GM18909 (cell line): ENCODE data around the gene CCDC80.
A peak's percentile ranks its signal among the peaks of the same experiment; 100 is the strongest.

Experiments used
- ATAC-seq: cut with Tn5 transposase; IDR thresholded peaks from one replicate; pipeline ENCODE4 v1.9.1; 2021; ENCODE audit warnings: mild to moderate bottlenecking; ENCODE audit not compliant: unreplicated experiment, poor library complexity

Gene CCDC80

DNA sequence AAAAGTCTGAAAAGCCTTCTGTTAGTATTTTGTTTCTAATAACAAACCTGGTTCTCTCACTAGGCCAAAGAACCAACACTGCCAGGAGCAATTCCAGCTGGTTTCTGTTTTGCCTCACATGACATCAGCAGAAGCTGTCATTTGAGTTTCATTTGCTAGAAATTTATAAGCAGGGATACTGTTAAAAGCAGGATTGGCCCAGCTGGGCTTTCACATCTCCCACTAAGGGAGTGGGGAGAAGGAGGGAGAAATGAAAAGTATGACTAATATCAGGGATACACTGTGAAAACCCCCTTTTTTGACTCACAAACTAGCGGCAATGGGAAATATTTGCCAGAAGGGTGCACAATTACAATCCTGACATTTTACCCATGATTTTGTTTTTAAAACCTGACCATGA is 5.3 kb downstream of the CCDC80 start:
- ATAC-seq, result no peak

- no peak for ATAC-seq
Observed at GRCh38 chr3:112634786-112635541, 6.0 kb downstream of the CCDC80 start.

DNA sequence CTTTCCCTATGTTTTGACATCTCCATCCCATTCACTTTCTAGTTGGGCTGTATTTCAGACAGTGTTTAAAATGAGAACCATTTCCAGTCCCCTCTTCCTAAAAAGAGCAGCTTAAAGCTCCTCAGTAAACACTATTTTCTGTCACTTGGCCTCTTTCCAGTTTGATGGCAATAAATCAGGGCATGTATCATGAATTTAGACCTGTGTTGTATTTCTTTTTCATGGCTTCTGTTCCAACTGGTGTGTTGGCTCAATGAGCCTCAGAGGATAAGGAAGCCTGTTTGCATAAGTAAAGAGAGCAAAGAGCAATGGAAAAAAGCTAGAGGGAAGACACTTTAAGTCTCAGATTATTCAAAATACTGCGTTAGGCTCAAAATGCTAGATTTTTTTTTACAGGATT is 7.2 kb downstream of the CCDC80 start:
- ATAC-seq, result no peak

DNA sequence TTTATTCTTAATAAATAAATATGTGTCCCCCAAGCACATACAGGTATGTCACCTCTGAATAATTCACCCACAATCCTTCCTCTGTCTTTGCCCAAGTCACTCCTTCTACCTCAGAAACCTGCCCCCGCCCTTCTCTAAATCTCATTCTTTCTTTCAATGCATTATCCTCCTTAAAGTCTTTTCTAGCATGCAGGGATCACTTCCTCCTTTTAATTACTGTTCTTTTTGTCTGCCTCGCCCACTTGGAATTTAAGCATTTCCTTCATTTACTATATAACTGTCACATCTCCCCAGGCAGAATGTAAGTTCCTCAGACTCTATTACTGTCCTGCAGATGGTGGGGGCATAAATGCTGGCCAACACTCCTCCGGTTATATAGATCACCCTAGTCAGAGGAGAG is 7.8 kb downstream of the CCDC80 start:
- ATAC-seq, result no peak

DNA sequence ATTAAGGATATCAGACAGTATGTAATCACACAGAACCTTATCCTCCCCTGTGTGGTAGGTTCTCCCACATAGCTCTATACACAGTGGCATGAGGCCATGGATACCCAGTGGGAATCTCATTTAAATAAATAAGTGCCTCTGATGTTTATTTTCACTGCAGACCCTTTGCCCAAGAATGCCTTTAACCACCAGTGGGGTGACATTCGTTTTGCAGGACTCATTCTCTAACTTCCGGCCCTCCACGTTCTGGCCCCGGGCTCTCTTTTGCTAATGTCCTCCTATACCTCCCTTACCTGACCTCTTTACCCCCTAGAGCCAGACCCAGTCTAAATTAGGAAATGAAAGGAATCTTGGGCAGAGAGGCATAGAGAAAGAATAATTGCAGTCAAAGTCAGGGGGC is 8.3 kb downstream of the CCDC80 start:
- no peak for ATAC-seq

GRCh38 chr3:112631257-112631656 is 9.7 kb downstream of the CCDC80 start:
- ATAC-seq, result no peak

DNA sequence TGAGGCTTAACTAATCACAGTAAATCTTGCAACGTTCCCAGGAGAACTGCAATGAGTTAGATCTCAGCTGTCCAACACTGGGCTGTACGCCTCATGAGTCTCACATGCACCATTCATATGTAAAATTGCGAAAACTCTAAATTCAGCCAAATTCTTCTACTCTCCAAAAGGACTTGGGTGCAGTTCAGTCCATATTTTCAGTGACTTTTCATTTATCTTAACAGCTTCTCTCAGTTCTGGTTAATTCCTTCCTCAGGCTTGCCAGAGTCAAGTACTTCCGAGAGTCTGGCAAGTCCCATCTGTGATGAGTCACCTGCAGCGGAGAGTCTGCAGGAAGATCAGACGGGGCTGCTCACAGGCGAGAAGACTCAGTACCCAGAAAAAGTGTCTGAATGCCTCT is 11.5 kb downstream of the CCDC80 start:
- no peak for ATAC-seq

DNA sequence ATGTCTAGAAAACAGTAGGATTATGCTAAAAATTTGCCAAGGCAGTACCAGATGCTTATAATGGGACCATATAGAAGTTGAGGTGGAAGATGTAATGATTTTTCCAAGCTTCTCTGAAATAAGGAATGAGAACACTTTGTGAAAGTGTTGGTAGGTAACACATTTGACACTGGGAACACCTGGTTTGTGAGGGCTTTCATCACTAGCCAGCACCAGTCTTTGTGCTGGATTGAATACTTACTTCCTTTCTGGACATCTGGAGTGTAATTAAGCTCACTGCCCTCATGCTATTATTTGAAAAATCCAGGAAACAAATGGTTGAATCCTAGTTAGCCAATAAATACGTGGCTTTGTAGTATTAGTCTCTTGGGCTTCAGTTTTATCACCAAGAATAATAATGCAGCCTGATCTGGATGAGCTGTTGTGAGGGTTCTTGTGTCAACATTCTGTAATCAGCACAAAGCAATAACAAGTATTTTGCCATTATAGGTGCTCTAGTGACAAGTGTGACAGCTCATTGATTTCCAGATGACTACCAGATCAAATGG is 12.9 kb downstream of the CCDC80 start:
- no peak for ATAC-seq

DNA sequence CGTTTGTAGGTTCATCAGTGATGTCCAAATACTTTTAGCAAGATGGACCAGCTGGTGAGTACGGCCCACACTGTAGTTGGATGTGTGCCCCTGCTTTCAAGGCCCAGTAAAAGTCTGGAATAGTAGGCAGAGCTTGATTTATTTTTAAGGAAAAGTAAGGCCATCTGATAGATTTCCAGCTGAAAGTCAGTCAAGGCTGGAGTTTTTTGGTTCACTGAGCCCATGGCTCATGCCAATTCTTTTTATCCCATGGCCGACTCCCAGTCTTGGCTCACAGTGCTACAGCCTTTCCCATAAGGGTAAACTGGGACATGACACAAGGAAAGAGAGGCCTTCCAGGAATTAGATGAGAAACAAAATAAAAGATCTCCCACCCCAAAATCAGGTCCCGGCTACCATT is 13.5 kb downstream of the CCDC80 start:
- ATAC-seq, result no peak

- ATAC-seq, result no peak
Observed at GRCh38 chr3:112623717-112624116, 17.2 kb downstream of the CCDC80 start.

DNA sequence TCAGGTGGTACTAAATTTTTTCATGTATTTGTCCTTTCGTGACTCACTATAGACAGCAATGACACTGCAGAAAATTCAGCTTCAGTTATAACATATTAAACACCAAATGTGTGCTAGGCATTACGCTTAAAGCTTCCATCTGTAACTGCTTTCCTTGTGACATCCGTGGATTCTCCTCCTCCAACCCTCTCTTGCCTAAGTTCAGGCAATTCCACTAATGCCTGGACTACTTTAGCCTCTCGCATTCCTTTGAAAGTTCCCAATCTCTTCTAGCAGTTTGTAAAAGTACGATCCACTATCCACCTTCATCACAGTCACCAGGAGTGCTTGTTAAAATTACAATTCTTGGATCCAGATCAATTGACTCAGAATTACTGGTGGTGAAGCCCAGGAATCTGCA is 17.7 kb downstream of the CCDC80 start:
- ATAC-seq, result no peak

DNA sequence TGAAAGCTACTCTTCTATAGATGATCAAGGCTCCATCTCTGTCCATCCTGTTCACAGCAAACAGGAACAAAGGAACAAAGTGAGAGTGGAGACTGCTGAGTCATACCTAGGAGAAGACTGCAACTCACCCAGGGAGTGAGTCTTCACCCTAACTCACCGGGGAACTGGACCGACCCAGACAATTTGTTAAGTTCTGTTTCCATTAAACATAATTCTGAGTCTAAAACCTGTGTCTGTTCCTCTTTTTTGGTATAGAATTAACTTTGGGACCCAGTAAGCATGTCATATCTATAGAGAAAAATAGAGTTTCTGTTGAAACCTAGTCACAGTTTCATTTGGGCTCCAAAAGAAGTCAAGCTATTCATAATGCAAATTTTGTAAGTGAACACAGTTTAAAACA is 21.6 kb downstream of the CCDC80 start:
- ATAC-seq, result peak; percentile 79

DNA sequence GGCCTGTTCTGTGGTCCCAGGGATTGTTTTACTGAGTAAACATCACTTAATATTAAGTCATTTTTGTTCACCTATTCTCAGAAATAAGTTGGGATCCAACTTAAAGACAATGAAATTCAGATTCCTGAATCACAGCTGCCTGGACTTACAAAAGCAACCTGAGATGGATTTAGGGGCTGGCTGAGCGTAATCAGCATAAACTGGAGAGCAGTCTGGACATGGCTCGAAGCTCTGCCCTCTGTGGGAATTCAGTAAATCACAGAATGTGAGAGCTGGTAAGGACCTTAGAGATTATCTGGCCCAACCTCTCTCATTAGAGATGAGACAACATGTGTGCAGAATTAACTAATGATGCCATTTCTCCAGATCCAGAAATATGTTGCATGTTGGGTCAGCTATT is 23.7 kb downstream of the CCDC80 start:
- ATAC-seq, result no peak

GRCh38 chr3:112615989-112616731 is 24.8 kb downstream of the CCDC80 start:
- ATAC-seq, result no peak

DNA sequence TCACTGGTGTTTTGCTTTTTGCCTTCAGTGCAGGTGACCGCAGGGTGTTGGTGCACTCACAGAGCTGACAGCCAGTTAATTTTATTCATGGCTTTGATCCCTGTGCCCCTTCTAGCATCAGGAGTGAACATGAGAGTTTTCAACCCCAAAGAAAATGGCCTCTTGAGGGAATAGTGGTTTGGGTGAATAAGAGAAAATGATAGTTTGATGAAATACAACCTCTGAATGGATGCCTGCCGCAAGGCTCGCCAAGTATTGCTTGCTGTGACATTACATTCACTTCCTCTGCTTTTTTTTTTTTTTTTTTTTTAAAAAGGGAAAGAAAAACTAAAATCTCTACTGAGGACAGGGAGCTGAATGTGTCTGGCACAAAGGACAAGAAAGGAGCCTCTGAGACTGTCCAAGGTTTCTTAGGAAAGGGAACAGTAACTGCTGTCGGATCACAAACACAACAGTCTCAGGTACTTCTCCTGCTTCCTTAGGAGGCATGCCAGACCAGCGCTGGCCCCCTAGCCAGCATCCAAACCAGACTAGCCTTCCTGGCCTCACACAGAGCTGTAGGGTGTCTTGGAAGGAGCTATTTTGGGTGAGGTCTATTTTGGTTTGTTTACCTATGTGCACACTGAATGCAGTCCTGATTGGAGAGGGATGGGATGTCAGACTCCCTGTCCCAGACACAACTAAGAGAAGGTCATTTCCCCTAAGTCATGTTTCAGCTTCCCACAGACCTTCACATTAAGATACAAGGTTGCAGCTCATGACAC is 29.0 kb downstream of the CCDC80 start:
- no peak for ATAC-seq

DNA sequence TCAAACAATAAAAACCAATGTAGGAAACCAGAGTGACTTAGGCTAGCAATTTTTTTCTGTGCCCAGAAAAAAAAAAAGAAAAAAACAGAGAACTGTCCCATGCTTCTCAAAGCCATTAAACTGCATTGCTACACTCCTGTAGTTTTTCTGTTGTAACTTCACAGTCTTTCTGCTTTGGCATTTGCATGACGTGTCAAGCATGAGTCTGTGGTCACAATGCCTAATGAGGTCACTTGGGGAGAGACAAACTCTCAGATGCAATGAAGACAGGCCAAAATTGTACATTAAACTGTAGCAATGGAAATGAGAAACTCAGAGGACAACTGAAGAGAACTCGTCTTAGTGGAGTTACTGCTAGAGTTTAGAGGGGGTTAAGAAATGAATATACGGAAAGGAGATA is 30.8 kb downstream of the CCDC80 start:
- no peak for ATAC-seq

GRCh38 chr3:112607863-112608262 is 33.1 kb downstream of the CCDC80 start:
- ATAC-seq, result no peak

DNA sequence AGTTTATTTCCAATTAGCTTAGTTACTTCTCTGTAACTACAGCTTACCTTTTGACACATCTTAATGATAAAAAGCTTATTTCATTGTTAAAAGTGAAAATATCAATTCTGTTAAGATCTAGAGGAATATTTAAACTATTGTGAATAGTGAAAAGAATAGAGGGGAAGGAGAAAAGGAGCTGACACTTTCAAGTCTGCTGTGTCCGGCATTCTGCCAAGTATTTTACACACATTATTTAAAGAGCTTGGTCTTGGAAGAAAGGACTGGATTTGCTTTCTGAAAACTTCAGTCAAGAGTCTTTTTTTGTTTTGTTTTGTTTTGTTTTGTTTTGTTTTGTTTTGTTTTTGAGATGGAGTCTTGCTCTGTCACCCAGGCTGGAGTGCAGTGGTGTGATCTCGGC is 34.8 kb downstream of the CCDC80 start:
- no peak for ATAC-seq

DNA sequence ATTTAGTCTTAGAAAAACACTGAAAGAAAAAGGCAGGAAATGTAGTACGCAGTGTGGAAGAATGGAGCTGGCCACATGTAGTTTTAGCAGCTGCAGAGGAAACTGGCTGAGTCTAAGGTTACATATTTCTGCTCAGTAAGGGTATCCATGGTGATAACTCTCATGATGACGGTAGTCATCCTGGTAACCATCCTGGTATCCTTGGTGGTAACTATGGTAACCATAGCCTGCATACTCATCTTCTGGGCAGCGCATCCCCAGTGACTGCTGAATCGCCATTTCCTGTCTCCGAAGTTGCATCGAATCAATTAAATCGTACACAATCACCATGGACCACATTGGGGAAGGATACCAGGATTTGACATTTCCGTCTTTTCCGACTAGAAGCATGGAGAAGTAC is 35.7 kb downstream of the CCDC80 start:
- no peak for ATAC-seq

- ATAC-seq, result no peak
Observed at GRCh38 chr3:112604536-112604935, 36.4 kb downstream of the CCDC80 start.
